ENCODE data around the gene STK4.

STK4 gene

GRCh38 chr20:44990957-44991356, 24.6 kb downstream of the STK4 start:
- Histone ChIP-seq H3K27me3 (ENCODE audit: insufficient read depth, poor library complexity, severe bottlenecking) (no peaks in the 10 kb centered on the region), H3K4me3 (replicated peaks; ENCODE audit: insufficient read depth, low read length) (no peak overlapping the region), H3K27ac (replicated peaks) (0 out of 2 replicates have a peak overlapping the region, but pooled peaks have one; percentile 10)
- TF ChIP-seq SPI1 (IDR thresholded peaks at IDR 0.05; ENCODE audit: borderline replicate concordance, low read depth), result no peak
- TF ChIP-seq GABPA (IDR thresholded peaks at IDR 0.05; ENCODE audit: low read depth), result no peak
- TF ChIP-seq REST (IDR thresholded peaks at IDR 0.05; ENCODE audit: insufficient replicate concordance, low read depth), result no peak
- no peak for TF ChIP-seq POLR2AphosphoS5 (IDR thresholded peaks at IDR 0.05; ENCODE audit: low read depth)
- TF ChIP-seq, protein P1, sequence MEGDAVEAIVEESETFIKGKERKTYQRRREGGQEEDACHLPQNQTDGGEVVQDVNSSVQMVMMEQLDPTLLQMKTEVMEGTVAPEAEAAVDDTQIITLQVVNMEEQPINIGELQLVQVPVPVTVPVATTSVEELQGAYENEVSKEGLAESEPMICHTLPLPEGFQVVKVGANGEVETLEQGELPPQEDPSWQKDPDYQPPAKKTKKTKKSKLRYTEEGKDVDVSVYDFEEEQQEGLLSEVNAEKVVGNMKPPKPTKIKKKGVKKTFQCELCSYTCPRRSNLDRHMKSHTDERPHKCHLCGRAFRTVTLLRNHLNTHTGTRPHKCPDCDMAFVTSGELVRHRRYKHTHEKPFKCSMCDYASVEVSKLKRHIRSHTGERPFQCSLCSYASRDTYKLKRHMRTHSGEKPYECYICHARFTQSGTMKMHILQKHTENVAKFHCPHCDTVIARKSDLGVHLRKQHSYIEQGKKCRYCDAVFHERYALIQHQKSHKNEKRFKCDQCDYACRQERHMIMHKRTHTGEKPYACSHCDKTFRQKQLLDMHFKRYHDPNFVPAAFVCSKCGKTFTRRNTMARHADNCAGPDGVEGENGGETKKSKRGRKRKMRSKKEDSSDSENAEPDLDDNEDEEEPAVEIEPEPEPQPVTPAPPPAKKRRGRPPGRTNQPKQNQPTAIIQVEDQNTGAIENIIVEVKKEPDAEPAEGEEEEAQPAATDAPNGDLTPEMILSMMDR (IDR thresholded peaks at IDR 0.05; ENCODE audit: insufficient read depth, low read length), result no peak
- DNase-seq (ENCODE audit: low read depth in 1 of 2, low spot score in 1 of 2), result no peak

- H3K4me3 ChIP-seq (replicated peaks; ENCODE audit: insufficient read depth, low read length), result no peak overlapping the region
- H3K27me3 ChIP-seq (ENCODE audit: insufficient read depth, poor library complexity, severe bottlenecking), result no peaks in the 10 kb centered on the region
- no peak for TF ChIP-seq GABPA (IDR thresholded peaks at IDR 0.05; ENCODE audit: low read depth)
- no peak for TF ChIP-seq SPI1 (IDR thresholded peaks at IDR 0.05; ENCODE audit: borderline replicate concordance, low read depth)
- TF ChIP-seq POLR2AphosphoS5 (IDR thresholded peaks at IDR 0.05; ENCODE audit: low read depth), result no peak
- TF ChIP-seq, protein P1 (IDR thresholded peaks at IDR 0.05; ENCODE audit: insufficient read depth, low read length), result no peak
- no peak for TF ChIP-seq REST (IDR thresholded peaks at IDR 0.05; ENCODE audit: insufficient replicate concordance, low read depth)
- DNase-seq (ENCODE audit: low read depth in 1 of 2, low spot score in 1 of 2), result no peak
- H3K27ac ChIP-seq (replicated peaks), result peak overlapping the region; percentile 31
Observed at GRCh38 chr20:44993343-44993742, 27.0 kb downstream of the STK4 start.

- Histone ChIP-seq H3K27me3 (ENCODE audit: insufficient read depth, poor library complexity, severe bottlenecking) (no peaks in the 10 kb centered on the region), H3K4me3 (replicated peaks; ENCODE audit: insufficient read depth, low read length) (no peak overlapping the region), H3K27ac (replicated peaks) (no peak overlapping the region)
- DNase-seq (ENCODE audit: low read depth in 1 of 2, low spot score in 1 of 2), result no peak
- TF ChIP-seq SPI1 (IDR thresholded peaks at IDR 0.05; ENCODE audit: borderline replicate concordance, low read depth) (no peak), POLR2AphosphoS5 (IDR thresholded peaks at IDR 0.05; ENCODE audit: low read depth) (no peak), GABPA (IDR thresholded peaks at IDR 0.05; ENCODE audit: low read depth) (no peak), REST (IDR thresholded peaks at IDR 0.05; ENCODE audit: insufficient replicate concordance, low read depth) (no peak)
- TF ChIP-seq, protein P1 (IDR thresholded peaks at IDR 0.05; ENCODE audit: insufficient read depth, low read length), result no peak
Observed at GRCh38 chr20:44997171-44997570, 30.9 kb downstream of the STK4 start.

Measured in HL-60 (cell line).